ELF-1 (cell line): ENCODE measurements around the gene STS.

ENCODE experiments used
- DNase-seq: peaks from one replicate; pipeline ENCODE4 v3.0.0-alpha.2; 2016; ENCODE audit warnings: low read depth, low spot score

The STS gene

DNA sequence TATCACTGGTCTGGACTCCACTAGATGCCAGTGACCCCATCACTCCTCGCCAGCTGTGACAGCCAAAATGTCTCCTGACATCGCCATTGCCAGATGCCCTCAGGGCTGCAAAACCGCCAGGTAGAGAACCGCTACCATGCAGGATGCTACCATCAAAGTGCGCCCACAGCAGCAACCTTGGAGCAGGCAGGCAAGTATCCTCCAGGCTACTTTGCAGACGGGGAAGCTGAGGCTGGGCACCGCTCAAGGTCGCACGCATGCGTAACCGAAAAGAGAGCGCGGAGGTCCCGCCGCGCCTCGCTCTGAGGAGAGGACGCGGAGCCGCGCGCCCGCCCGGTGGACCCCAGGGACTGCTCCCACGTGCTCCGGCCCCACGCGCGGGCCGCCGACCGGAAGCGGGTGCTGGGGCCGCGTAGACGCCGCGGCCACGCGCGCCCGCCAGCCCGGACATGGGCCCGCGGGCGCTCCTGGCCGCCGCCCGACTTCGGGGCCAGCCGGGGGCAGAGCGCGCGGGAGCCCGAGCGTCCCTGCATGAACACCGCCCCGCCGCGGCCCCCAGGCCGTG lies at the start of gene STS:
STS (plus strand) TSS at position 300 of the 565 bp plus-strand sequence. CDS start 105,488 bp downstream, outside the sequence.
- peak; percentile 68 for DNase-seq

GRCh38 chrX:7100022-7100421 lies 47.5 kb upstream of the STS start:
- peak; percentile 29 for DNase-seq

DNA sequence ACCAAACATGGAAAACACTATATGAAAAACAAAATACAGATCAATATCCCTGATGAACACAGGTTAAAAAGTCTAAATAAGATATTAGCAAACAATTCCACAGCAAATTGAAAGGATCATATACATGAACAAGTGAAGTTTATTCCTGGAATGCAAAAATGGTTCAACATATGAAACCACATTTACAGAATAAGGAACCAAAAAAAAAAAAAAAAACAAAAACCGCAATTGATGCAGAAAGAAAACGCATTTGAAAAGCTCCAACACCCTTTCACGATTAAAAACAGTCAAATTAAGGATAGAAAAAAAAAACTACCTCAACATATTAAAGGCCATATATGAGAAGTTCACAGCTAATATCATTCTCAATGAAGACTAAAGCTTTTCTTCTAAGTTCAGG lies 45.4 kb upstream of the STS start:
- no peak for DNase-seq

- no peak for DNase-seq
Measured at GRCh38 chrX:7106649-7107048, 40.9 kb upstream of the STS start.

GRCh38 chrX:7108030-7108429 lies 39.5 kb upstream of the STS start:
- DNase-seq, result no peak

DNA sequence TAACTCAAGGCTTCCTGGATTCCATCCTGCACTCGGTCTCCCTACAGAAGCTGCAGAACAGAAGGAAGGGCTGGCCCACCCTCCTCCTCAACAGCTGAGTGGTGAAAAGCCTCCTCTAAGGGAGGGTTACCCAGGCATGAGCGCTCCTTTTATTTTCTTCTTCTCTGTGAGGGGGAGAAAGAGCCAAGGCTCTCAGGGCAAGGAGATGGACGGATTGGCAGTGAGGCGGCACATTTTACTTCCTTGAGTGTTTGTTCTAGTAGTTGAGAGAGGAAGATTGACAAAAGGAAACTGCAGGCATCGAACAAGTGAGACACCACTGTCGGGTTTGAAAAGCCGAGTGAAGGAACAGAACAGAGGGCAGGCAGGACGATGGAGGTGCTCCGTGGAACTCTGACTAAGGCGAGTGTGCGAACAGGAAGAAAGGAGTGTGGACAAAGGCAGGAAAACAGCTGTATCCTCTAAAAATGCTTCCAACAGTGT lies 38.4 kb upstream of the STS start:
- DNase-seq, result no peak

DNA sequence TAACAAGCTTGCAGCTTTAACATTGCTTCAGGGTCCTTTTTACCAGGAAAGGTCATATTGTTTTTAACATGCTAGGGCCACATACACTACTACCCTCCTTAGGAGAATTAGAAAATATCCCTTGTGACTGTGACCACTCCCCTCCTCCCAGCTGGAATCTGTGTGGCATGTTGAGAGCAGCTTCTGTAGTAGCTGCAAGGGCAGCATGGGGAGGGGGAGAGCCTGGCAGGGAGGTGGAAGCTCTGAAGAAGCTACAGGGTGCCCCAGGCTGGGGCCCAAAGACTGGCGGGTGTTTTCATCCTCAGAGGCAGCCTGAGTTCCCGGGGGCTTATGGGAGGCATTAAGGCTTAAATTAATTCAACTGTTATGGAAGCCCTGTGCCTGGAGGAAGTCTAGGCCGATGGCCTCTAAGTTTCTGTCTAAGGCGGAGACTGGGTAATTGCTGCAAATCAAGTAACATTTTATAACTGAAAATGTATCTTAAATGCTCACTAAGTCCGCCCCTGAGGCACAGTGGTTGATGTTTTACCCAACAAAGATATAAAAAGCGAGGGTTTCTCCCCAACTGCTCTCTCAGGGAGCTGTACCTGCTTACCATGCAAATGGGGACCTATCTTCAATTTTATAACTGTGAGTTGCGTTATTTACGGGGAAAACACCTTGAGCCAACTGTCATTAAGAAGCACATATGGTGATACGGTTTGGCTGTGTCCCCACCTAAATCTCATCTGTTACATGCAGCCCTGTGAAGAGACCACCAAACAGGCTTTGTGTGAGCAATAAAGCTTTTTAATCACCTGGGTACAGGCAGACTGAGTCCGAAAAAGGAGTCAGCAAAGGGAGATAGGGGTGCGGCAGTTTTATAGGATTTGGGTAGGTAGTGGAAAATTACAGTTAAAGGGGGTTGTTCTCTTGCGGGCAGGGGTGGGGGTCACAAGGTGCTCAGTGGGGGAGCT lies 37.4 kb upstream of the STS start:
- peak; percentile 58 for DNase-seq

- no peak for DNase-seq
Measured at GRCh38 chrX:7110821-7111276, 36.7 kb upstream of the STS start.

DNA sequence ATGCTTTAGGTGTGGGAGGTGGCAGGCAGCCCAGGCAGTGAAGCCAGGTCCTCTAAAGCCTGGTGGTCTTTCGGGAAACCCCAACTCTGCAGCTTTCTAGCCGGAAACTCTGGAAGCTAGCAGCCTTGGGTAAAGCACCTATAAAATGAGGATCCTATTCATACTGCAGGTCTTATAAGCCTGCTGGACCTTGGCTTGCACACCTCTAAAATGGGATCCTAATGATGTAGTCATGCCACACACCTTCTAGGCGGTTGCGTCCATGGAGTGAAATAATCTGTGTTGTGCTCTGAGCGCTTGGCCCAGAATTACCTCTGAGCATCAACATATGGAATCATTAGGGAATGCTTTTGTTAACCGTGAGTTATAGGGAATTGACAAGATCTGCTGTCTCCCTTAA lies 36.0 kb upstream of the STS start:
- DNase-seq, result no peak

DNA sequence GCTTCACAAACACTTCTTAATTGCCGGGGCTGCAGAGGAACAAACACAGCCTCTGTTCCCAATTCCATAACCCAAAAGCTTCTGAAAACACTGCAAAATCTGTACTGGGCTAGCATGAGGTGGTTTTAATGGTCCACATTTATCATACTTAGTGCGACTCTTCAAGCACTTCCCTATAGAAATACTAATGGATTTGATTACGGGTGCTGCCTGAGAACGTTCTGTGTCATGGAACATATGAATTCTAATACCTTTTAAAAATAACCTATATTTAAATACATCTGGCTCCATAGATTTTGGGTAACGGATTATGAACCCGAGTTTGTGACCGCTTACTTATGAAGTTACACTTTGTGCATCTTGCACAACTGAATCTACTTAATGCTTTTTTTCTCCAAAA lies 35.4 kb upstream of the STS start:
- no peak for DNase-seq

GRCh38 chrX:7115557-7115956 lies 32.0 kb upstream of the STS start:
- DNase-seq, result no peak

- DNase-seq, result no peak
Measured at GRCh38 chrX:7116081-7116480, 31.4 kb upstream of the STS start.

DNA sequence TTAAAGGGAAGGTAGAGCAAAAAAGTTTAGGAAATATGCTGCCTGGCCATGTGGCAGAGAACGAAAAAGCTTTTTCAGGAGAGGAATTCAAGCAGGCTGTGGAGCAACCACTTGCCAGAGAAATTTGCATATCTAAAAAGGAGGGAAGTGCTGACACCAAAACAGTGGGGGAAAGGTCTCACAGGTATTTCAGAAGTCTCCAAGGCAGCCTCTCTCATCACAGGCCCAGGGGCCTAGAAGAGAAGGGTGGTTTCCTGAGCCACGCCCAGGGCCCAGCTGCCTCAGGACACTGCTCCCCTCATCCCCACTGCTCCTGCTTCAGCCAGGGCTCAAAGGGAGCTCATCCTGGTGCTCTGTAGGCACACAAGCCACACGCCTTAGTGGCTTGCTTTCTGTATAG lies 29.9 kb upstream of the STS start:
- peak; percentile 87 for DNase-seq

- DNase-seq, result no peak
Measured at GRCh38 chrX:7119950-7120877, 27.3 kb upstream of the STS start.

GRCh38 chrX:7120878-7121219 lies 26.7 kb upstream of the STS start:
- no peak for DNase-seq

- DNase-seq, result no peak
Measured at GRCh38 chrX:7127056-7127455, 20.5 kb upstream of the STS start.

GRCh38 chrX:7131621-7132020 lies 15.9 kb upstream of the STS start:
- DNase-seq, result no peak

DNA sequence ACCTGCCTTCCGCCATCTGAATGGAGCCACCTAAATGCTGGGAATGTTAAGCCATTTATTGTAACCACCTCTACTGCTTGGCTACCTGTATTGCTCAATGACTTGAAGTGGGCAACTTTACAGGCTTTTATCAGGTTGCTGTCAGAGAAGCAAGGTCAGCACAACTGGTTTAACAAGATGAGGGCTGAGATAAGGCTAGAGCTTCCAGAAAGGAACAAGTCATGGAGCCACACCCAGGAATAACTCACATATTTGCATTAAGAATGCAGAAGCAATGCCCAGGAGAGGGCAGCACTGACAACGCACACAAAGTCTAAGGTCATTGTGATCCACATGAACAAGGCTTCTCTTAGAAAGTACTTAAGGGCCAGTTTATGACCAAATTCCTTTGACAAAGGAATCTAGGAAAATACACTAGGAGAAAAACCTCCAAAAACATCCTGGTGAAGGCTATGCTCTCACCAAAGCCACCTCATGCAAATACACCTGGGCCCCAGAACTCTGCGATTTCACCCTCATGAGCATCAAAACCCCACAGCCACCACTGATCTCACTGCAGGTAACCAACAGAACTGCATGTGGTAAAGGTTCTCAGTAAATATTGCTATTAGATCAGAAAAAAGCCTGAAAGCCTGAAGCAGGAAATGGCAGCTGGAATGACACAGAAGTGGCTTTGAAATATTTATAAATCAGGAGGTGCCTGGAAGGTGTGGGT lies 15.0 kb upstream of the STS start:
- DNase-seq, result peak; percentile 96

GRCh38 chrX:7133050-7133440 lies 14.5 kb upstream of the STS start:
- peak; percentile 68 for DNase-seq

- no peak for DNase-seq
Measured at GRCh38 chrX:7134981-7135380, 12.5 kb upstream of the STS start.
